HCT116 (cell line): ENCODE measurements around the gene HSD17B7.

ENCODE experiments used
- CBX3 ChIP-seq: IDR thresholded peaks from 2 replicates; pipeline ENCODE4 v1.6.1; 2012; ENCODE audit warnings: low read depth
- CEBPB ChIP-seq: IDR thresholded peaks from 2 replicates; pipeline ENCODE4 v1.6.1; 2012; ENCODE audit warnings: low read depth
- EZH2 ChIP-seq: fragments of 200-600 bp; sonication (generic); IDR thresholded peaks from 2 replicates; pipeline ENCODE4 v1.6.1; 2017; ENCODE audit warnings: antibody characterized with exemption, mixed run types
- JUND ChIP-seq: IDR thresholded peaks from 2 replicates; pipeline ENCODE4 v1.6.1; 2012
- POLR2A ChIP-seq: IDR thresholded peaks from 2 replicates; pipeline ENCODE4 v1.7.0; 2011; ENCODE audit warnings: borderline replicate concordance; ENCODE audit not compliant: insufficient read depth, insufficient read length; ENCODE audit errors: extremely low read depth
- POLR2AphosphoS5 ChIP-seq: IDR thresholded peaks from 2 replicates; pipeline ENCODE4 v1.6.1; 2011; ENCODE audit warnings: mild to moderate bottlenecking, low read depth, low read length, moderate library complexity
- RAD21 ChIP-seq: IDR thresholded peaks from 2 replicates; pipeline ENCODE4 v1.6.1; 2012; ENCODE audit warnings: low read depth, mild to moderate bottlenecking
- SIN3A ChIP-seq: IDR thresholded peaks from 2 replicates; pipeline ENCODE4 v1.6.1; 2012; ENCODE audit warnings: low read depth
- SRF ChIP-seq: IDR thresholded peaks from 2 replicates; pipeline ENCODE4 v1.6.1; 2012; ENCODE audit warnings: low read depth
- TCF7L2 ChIP-seq: IDR thresholded peaks from 2 replicates; pipeline ENCODE4 v1.7.0; 2011; ENCODE audit warnings: borderline replicate concordance, inconsistent platforms; ENCODE audit not compliant: insufficient read depth, insufficient read length; ENCODE audit errors: extremely low read depth
- ZNF274 ChIP-seq: fragments of 200-500 bp; sonication (Bioruptor generic); IDR thresholded peaks from 2 replicates; pipeline ENCODE4 v1.6.1; 2014; ENCODE audit warnings: mild to moderate bottlenecking, low read depth, low read length, inconsistent platforms
- TF ChIP-seq, protein P1 (sequence below), 3 experiments: fragments of 200-600 bp in 1 of 3; sonication (generic) in 1 of 3; IDR thresholded peaks in 2 of 3; conservative IDR thresholded peaks in 1 of 3; 2 replicates each; pipeline ENCODE4 v1.5.1; 2012 to 2017; ENCODE audit warnings: low read depth in 2 of 3, low read length in 2 of 3, antibody characterized with exemption in 1 of 3, borderline replicate concordance in 1 of 3, control low read depth in 1 of 3, mild to moderate bottlenecking in 1 of 3, mixed read lengths in 1 of 3, mixed run types in 1 of 3, moderate library complexity in 1 of 3; ENCODE audit not compliant: insufficient read depth in 1 of 3
- TF ChIP-seq, protein P2 (sequence below): IDR thresholded peaks from 2 replicates; pipeline ENCODE4 v1.6.1; 2012; ENCODE audit warnings: low read depth

DNA sequence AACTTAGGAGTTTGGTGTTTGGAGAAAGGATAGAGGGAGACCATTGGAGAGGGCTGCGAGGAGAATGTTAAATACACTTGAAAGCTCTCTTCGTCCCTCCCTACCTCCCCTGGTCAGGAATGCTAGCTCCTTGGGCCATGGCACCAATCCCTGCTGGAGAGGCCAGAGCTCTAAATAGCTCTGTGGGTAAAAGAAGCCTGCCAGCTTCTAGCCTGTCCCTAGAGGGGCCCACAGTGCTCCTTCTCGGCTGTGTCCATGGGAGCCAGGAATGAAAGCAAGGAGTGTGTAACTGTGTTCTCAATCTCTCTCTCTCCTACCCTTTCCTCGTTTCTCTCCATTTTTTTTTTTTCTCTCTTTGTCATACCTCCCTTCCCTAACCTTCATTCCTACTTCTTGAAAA, 70.6 kb downstream of the HSD17B7 start, which contains the start of gene CCDC190:
- TF ChIP-seq JUND (no peak), POLR2AphosphoS5 (no peak), POLR2A (no peak), ZNF274 (no peak), TCF7L2 (no peak), RAD21 (no peak), EZH2 (no peak), SIN3A (no peak), SRF (no peak), CBX3 (no peak), CEBPB (no peak)
- TF ChIP-seq, protein P1, sequence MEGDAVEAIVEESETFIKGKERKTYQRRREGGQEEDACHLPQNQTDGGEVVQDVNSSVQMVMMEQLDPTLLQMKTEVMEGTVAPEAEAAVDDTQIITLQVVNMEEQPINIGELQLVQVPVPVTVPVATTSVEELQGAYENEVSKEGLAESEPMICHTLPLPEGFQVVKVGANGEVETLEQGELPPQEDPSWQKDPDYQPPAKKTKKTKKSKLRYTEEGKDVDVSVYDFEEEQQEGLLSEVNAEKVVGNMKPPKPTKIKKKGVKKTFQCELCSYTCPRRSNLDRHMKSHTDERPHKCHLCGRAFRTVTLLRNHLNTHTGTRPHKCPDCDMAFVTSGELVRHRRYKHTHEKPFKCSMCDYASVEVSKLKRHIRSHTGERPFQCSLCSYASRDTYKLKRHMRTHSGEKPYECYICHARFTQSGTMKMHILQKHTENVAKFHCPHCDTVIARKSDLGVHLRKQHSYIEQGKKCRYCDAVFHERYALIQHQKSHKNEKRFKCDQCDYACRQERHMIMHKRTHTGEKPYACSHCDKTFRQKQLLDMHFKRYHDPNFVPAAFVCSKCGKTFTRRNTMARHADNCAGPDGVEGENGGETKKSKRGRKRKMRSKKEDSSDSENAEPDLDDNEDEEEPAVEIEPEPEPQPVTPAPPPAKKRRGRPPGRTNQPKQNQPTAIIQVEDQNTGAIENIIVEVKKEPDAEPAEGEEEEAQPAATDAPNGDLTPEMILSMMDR (IDR thresholded peaks at IDR 0.05 in 2 of 3, conservative IDR thresholded peaks at IDR 0.05 in 1 of 3; ENCODE audit: borderline replicate concordance in 1 of 3, insufficient read depth in 1 of 3, low read depth in 2 of 3, low read length in 2 of 3), result no peak
- TF ChIP-seq, protein P2, sequence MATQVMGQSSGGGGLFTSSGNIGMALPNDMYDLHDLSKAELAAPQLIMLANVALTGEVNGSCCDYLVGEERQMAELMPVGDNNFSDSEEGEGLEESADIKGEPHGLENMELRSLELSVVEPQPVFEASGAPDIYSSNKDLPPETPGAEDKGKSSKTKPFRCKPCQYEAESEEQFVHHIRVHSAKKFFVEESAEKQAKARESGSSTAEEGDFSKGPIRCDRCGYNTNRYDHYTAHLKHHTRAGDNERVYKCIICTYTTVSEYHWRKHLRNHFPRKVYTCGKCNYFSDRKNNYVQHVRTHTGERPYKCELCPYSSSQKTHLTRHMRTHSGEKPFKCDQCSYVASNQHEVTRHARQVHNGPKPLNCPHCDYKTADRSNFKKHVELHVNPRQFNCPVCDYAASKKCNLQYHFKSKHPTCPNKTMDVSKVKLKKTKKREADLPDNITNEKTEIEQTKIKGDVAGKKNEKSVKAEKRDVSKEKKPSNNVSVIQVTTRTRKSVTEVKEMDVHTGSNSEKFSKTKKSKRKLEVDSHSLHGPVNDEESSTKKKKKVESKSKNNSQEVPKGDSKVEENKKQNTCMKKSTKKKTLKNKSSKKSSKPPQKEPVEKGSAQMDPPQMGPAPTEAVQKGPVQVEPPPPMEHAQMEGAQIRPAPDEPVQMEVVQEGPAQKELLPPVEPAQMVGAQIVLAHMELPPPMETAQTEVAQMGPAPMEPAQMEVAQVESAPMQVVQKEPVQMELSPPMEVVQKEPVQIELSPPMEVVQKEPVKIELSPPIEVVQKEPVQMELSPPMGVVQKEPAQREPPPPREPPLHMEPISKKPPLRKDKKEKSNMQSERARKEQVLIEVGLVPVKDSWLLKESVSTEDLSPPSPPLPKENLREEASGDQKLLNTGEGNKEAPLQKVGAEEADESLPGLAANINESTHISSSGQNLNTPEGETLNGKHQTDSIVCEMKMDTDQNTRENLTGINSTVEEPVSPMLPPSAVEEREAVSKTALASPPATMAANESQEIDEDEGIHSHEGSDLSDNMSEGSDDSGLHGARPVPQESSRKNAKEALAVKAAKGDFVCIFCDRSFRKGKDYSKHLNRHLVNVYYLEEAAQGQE, result no peak
